HG02759 (cell line): ENCODE results near the gene RASA1.
"Not testable (repeated sequence)": the region's sequence is repeated elsewhere in the genome, so short reads cannot be mapped to it uniquely, and the experiment has no call there.

ENCODE experiments used
- ATAC-seq: cut with Tn5 transposase; IDR thresholded peaks from one replicate; pipeline ENCODE4 v1.9.1; 2021; ENCODE audit warnings: mild to moderate bottlenecking, moderate library complexity; ENCODE audit not compliant: unreplicated experiment

Gene RASA1

GRCh38 chr5:87278590-87279100 is 11.0 kb downstream of the RASA1 start:
- ATAC-seq: no peak

GRCh38 chr5:87282269-87282668 is 14.6 kb downstream of the RASA1 start:
- ATAC-seq: no peak

- not testable (repeated sequence) for ATAC-seq
Observed at GRCh38 chr5:87287266-87287665, 19.6 kb downstream of the RASA1 start.

GRCh38 chr5:87298692-87299362 is 31.1 kb downstream of the RASA1 start:
- no peak for ATAC-seq

- ATAC-seq: no peak
Observed at GRCh38 chr5:87300176-87300575, 32.5 kb downstream of the RASA1 start.

GRCh38 chr5:87300744-87301143 is 33.1 kb downstream of the RASA1 start:
- no peak for ATAC-seq

GRCh38 chr5:87302061-87302460 is 34.4 kb downstream of the RASA1 start:
- no peak for ATAC-seq

GRCh38 chr5:87303324-87303723 is 35.6 kb downstream of the RASA1 start:
- no peak for ATAC-seq

GRCh38 chr5:87306090-87306489 is 38.4 kb downstream of the RASA1 start:
- ATAC-seq: not testable (repeated sequence)

- peak; percentile 94 for ATAC-seq
Observed at GRCh38 chr5:87307796-87308423, 40.2 kb downstream of the RASA1 start.

GRCh38 chr5:87311405-87312279 is 44.0 kb downstream of the RASA1 start:
- no peak for ATAC-seq

GRCh38 chr5:87313216-87313615 is 45.5 kb downstream of the RASA1 start:
- no peak for ATAC-seq

GRCh38 chr5:87319469-87319868 is 51.8 kb downstream of the RASA1 start:
- no peak for ATAC-seq

- ATAC-seq: no peak
Observed at GRCh38 chr5:87321605-87322004, 53.9 kb downstream of the RASA1 start.

GRCh38 chr5:87322381-87322780 is 54.7 kb downstream of the RASA1 start:
- no peak for ATAC-seq

GRCh38 chr5:87327998-87328397 is 60.3 kb downstream of the RASA1 start:
- no peak for ATAC-seq

GRCh38 chr5:87329114-87329513 is 61.4 kb downstream of the RASA1 start:
- no peak for ATAC-seq

- no peak for ATAC-seq
Observed at GRCh38 chr5:87339986-87340385, 72.3 kb downstream of the RASA1 start.

- ATAC-seq: peak; percentile 100
Observed at GRCh38 chr5:87340716-87341115, 73.0 kb downstream of the RASA1 start.

GRCh38 chr5:87347272-87347671 is 79.6 kb downstream of the RASA1 start:
- ATAC-seq: no peak

GRCh38 chr5:87347841-87348240 is 80.2 kb downstream of the RASA1 start:
- no peak for ATAC-seq

GRCh38 chr5:87354496-87354895 is 86.8 kb downstream of the RASA1 start:
- peak; percentile 92 for ATAC-seq
